Measurements from ENCODE around the gene RNF182.
"Not testable (repeated sequence)": the region's sequence is repeated elsewhere in the genome, so short reads cannot be mapped to it uniquely, and the experiment has no call there.

Gene RNF182

GRCh38 chr6:13918686-13919250, 6.0 kb upstream of the RNF182 start:
- DNase-seq, result no peak

- DNase-seq, result no peak
Measured at GRCh38 chr6:13919861-13920260, 4.9 kb upstream of the RNF182 start.

- no peak for DNase-seq
Measured at GRCh38 chr6:13920552-13920951, 4.2 kb upstream of the RNF182 start.

- DNase-seq, result no peak
Measured at GRCh38 chr6:13922750-13923149, 2.0 kb upstream of the RNF182 start.

- DNase-seq, result no peak
Measured at GRCh38 chr6:13923527-13924145, 1.1 kb upstream of the RNF182 start.

GRCh38 chr6:13924146-13924948, 405 bp upstream of the RNF182 start:
- DNase-seq, result no peak

GRCh38 chr6:13926378-13926777, 1.6 kb downstream of the RNF182 start:
- no peak for DNase-seq

- DNase-seq, result no peak
Measured at GRCh38 chr6:13927203-13927602, 2.5 kb downstream of the RNF182 start.

- DNase-seq, result no peak
Measured at GRCh38 chr6:13929196-13929595, 4.4 kb downstream of the RNF182 start.

- no peak for DNase-seq
Measured at GRCh38 chr6:13931797-13932402, 7.1 kb downstream of the RNF182 start.

GRCh38 chr6:13932785-13933184, 8.0 kb downstream of the RNF182 start:
- no peak for DNase-seq

GRCh38 chr6:13934721-13935120, 10.0 kb downstream of the RNF182 start:
- DNase-seq, result no peak

- DNase-seq, result no peak
Measured at GRCh38 chr6:13935190-13935880, 10.6 kb downstream of the RNF182 start.

GRCh38 chr6:13935881-13936261, 11.1 kb downstream of the RNF182 start:
- DNase-seq, result not testable (repeated sequence)

- DNase-seq, result no peak
Measured at GRCh38 chr6:13941902-13942301, 17.1 kb downstream of the RNF182 start.

- DNase-seq, result no peak
Measured at GRCh38 chr6:13943943-13944342, 19.2 kb downstream of the RNF182 start.

GRCh38 chr6:13946506-13946905, 21.8 kb downstream of the RNF182 start:
- no peak for DNase-seq

- no peak for DNase-seq
Measured at GRCh38 chr6:13947611-13948178, 22.9 kb downstream of the RNF182 start.

- no peak for DNase-seq
Measured at GRCh38 chr6:13952101-13952500, 27.3 kb downstream of the RNF182 start.

GRCh38 chr6:13953061-13953705, 28.4 kb downstream of the RNF182 start:
- no peak for DNase-seq

GRCh38 chr6:13965582-13966127, 40.9 kb downstream of the RNF182 start:
- no peak for DNase-seq

- no peak for DNase-seq
Measured at GRCh38 chr6:13971303-13971702, 46.6 kb downstream of the RNF182 start.
